ENCODE results near the gene INSYN2B. TPM values are rescaled to one million over a fixed set of nuclear protein-coding genes. Genes with fewer than 3 reads are reported as not detected.

INSYN2B gene
- total and polyA plus RNA-seq, 11 donors: 0.12 to 0.59 (median 0.17) TPM; not detected in 6

- H3K9me3 ChIP-seq: no peaks in the 10 kb centered on the region
- no peak overlapping the region for H3K4me3 ChIP-seq
- intact Hi-C loops (cut with DNase I): no loop called here
- no peak overlapping the region for H3K27ac ChIP-seq
- ATAC-seq (no peak), DNase-seq (no peak)
- no peaks in the 10 kb centered on the region for H3K4me1 ChIP-seq
- TF ChIP-seq CTCF (IDR thresholded peaks at IDR 0.05) (no peak), POLR2A (IDR thresholded peaks at IDR 0.05) (no peak)
- 68 to 74% (median 71%) methylated on average over 7 of the region's 7 CpGs for WGBS, 4 donors
- no peaks in the 10 kb centered on the region for H3K36me3 ChIP-seq
- H3K27me3 ChIP-seq: peaks cover 0 to 4% (median 0%) of the 10 kb centered on the region in 9 donors
These were observed 46.7 kb downstream of the INSYN2B start for GRCh38 chr5:169933616-169934015.

DNA sequence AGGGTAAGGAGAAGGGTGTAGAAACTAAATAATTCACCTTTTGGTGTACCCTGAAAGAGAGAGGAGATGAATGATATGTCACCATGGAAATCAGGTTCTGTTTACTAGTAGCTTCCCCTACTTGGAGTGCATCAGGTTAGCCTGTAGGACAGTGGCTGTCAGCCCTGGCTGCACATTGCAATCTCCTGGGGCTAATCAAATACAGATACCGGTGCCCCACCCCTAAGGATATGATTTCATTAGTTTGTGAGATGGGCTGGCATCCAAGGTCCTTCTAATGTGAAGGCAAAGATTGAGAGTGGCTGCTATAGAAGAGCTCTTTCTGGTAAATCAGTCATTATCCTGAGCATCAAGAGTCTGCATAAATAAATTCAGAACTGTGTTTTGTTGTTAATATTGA is 47.2 kb downstream of the INSYN2B start:
- Histone ChIP-seq H3K4me3 (no peak overlapping the region), H3K36me3 (no peaks in the 10 kb centered on the region), H3K9me3 (no peaks in the 10 kb centered on the region), H3K4me1 (no peaks in the 10 kb centered on the region), H3K27ac (no peak overlapping the region), H3K27me3 (peaks cover 0 to 4% (median 0%) of the 10 kb centered on the region in 9 donors)
- TF ChIP-seq CTCF (IDR thresholded peaks at IDR 0.05) (no peak), POLR2A (IDR thresholded peaks at IDR 0.05) (no peak)
- ATAC-seq (no peak), DNase-seq (no peak)
- 33 to 44% (median 39%) methylated on average over 1 of the region's 1 CpG for WGBS, 4 donors
- intact Hi-C loops (cut with DNase I): no loop called here

DNA sequence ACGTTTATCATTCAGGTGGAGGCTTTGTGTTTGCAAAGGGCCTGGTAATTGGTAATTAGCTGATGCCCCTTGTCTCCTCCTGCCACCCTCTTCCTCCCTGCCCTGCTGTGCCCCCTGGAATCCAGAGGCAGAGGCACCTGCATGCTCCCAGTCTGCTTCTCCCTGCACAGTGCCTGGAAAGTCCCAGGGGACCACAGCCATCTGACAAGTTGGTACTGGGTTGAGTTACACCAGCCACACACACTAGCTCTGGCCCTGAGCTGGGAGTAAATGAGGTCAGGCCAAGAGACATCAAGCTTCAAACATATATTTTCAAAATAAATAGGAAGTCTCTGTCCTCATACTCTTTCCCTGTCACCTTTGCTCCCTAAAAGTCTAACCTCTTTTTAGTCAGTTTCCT is 56.3 kb downstream of the INSYN2B start:
- Histone ChIP-seq H3K4me1 (no peaks in the 10 kb centered on the region), H3K36me3 (no peaks in the 10 kb centered on the region), H3K4me3 (no peak overlapping the region), H3K27ac (no peak overlapping the region), H3K27me3 (no peaks in the 10 kb centered on the region), H3K9me3 (no peaks in the 10 kb centered on the region)
- intact Hi-C loops (cut with DNase I): no loop called here
- TF ChIP-seq CTCF (IDR thresholded peaks at IDR 0.05): no peak
- TF ChIP-seq POLR2A (IDR thresholded peaks at IDR 0.05): no peak
- ATAC-seq (no peak), DNase-seq (no peak)
- WGBS, 4 donors: 59 to 67% (median 62%) methylated on average over 1 of the region's 1 CpG

GRCh38 chr5:169922474-169922873 is 57.8 kb downstream of the INSYN2B start:
- intact Hi-C loops (cut with DNase I): no loop called here
- 87 to 93% (median 90%) methylated on average over 1 of the region's 1 CpG for WGBS, 4 donors
- H3K27ac ChIP-seq: no peak overlapping the region
- H3K36me3 ChIP-seq: no peaks in the 10 kb centered on the region
- no peaks in the 10 kb centered on the region for H3K9me3 ChIP-seq
- no peak overlapping the region for H3K4me3 ChIP-seq
- no peaks in the 10 kb centered on the region for H3K4me1 ChIP-seq
- no peaks in the 10 kb centered on the region for H3K27me3 ChIP-seq
- ATAC-seq (no peak), DNase-seq (no peak)
- TF ChIP-seq POLR2A (IDR thresholded peaks at IDR 0.05) (no peak), CTCF (IDR thresholded peaks at IDR 0.05) (no peak)

Data from heart left ventricle (tissue), 16 donors.